ENCODE data around the gene TLR10.

Gene TLR10

GRCh38 chr4:38747629-38748028 is 35.2 kb downstream of the TLR10 start:
- TF ChIP-seq, protein P1, sequence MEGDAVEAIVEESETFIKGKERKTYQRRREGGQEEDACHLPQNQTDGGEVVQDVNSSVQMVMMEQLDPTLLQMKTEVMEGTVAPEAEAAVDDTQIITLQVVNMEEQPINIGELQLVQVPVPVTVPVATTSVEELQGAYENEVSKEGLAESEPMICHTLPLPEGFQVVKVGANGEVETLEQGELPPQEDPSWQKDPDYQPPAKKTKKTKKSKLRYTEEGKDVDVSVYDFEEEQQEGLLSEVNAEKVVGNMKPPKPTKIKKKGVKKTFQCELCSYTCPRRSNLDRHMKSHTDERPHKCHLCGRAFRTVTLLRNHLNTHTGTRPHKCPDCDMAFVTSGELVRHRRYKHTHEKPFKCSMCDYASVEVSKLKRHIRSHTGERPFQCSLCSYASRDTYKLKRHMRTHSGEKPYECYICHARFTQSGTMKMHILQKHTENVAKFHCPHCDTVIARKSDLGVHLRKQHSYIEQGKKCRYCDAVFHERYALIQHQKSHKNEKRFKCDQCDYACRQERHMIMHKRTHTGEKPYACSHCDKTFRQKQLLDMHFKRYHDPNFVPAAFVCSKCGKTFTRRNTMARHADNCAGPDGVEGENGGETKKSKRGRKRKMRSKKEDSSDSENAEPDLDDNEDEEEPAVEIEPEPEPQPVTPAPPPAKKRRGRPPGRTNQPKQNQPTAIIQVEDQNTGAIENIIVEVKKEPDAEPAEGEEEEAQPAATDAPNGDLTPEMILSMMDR (IDR thresholded peaks at IDR 0.05; ENCODE audit: extremely low read depth, missing control alignments), result no peak
- no peak for DNase-seq (ENCODE audit: low spot score)

GRCh38 chr4:38745881-38746280 is 36.9 kb downstream of the TLR10 start:
- TF ChIP-seq, protein P1 (IDR thresholded peaks at IDR 0.05; ENCODE audit: extremely low read depth, missing control alignments), result no peak
- DNase-seq (ENCODE audit: low spot score), result no peak

DNA sequence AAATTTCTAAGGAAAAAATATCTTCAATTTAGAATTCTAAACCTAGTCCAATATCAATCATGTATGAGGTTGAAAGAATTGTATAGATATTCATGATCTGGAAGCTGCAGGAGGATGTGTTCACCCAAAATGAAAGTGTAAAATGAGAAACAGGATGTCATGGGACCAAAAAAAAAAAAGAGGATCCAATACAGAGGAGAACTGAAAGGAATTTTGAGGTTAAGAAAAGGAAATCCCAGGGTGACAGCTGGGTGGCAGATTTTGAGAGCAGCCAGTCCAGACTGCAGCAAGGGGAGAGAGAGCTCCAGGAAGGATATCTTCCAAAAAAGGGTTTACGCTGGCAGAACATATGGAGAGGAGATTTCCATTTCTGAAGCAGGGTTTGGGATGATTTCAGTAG is 38.9 kb downstream of the TLR10 start:
- DNase-seq (ENCODE audit: low spot score), result no peak
- TF ChIP-seq, protein P1 (IDR thresholded peaks at IDR 0.05; ENCODE audit: extremely low read depth, missing control alignments), result no peak

GRCh38 chr4:38740303-38740702 is 42.5 kb downstream of the TLR10 start:
- no peak for DNase-seq (ENCODE audit: low spot score)
- TF ChIP-seq, protein P1 (IDR thresholded peaks at IDR 0.05; ENCODE audit: extremely low read depth, missing control alignments), result no peak

DNA sequence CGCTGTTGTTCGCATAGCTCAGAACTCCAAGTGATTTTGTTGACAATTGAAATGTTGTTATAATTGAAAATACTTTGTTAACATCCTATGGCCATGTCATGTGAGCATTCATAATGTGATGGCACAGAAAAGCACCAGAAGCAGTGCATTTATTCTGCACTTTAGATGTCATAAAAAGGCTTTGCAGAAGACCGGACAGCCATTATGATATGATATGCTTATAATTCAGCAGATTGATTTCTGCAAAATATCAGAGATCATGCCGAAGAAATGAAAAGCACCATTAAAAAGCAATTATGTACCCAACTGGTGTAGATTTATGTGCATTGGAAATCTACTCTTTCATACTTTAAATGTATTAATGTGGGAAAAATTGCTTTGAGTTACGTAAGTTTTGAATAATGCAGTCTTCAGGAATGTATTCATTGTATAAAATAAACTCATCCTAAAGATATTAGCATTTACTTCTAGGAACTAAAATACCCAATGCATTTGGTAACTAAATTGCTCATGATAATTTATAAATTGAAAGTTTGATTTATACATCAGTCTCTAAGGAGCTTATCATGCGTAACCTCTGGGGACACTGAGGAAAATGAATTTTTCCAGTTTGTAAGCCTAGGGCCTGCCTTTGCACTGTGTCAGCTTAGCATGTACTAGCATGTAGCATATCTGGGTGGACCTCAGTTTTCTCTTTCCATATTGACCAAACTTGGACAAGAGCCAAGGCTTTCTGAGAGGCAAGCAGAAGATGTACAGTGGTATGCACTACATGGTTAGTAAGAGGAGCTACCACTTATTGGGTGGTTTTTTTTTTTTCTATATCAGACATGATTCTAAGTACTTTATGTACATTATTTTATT is 43.6 kb downstream of the TLR10 start:
- TF ChIP-seq, protein P1 (IDR thresholded peaks at IDR 0.05; ENCODE audit: extremely low read depth, missing control alignments), result no peak

DNA sequence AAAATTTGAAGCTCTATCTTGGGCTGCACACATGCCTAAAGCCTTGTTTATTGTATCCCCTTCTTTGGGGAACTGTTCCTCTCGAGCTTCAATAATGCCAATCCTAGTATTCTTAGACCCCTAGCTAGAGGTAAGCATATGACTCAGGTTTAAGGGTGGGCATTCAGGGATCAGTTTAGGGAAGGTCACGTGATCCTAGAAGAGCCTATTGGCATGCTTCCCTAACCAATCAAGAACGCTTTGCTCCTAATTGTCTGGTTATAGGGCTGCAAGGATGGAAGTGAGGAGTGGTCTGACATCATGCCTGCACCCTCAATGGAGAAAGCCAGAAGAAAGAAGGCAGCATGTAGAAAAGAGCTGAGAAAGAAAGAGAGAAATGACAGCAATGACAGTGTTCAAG is 46.9 kb downstream of the TLR10 start:
- no peak for DNase-seq (ENCODE audit: low spot score)
- TF ChIP-seq, protein P1 (IDR thresholded peaks at IDR 0.05; ENCODE audit: extremely low read depth, missing control alignments), result no peak

More for the DNA sequence above, 43.6 kb downstream of the TLR10 start:
- DNase-seq (ENCODE audit: low spot score), result no peak

DNA sequence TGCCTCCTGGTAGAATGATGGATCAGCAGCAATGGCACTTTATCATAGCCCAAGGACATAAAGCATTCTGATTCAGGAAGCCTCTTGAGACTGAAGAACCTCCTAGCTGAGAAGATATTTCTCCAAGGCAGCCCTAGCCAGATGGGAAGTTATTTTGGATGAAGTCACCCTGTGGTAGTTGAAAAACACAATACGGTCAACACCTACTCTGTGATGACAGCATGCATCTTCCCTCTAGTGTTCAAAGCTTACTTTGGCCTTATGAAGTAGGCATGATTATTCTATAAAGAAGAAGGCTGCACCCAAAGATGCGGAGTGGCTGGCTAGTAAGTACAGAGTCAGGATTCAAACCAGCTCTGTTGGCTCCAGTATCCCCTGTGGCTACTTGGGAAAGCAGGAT is 47.9 kb downstream of the TLR10 start:
- no peak for DNase-seq (ENCODE audit: low spot score)
- TF ChIP-seq, protein P1 (IDR thresholded peaks at IDR 0.05; ENCODE audit: extremely low read depth, missing control alignments), result no peak
